ENCODE measurements around the gene GTPBP8. TPM values are rescaled to one million over a fixed set of nuclear protein-coding genes. Genes with fewer than 3 reads are reported as not detected.

The GTPBP8 gene
- total and polyA plus RNA-seq, 2 of the 8 experiments (the other 6 are each of a cell fraction or from before 2014, with no cell fraction given), result 25.8 to 27.6 TPM

DNA sequence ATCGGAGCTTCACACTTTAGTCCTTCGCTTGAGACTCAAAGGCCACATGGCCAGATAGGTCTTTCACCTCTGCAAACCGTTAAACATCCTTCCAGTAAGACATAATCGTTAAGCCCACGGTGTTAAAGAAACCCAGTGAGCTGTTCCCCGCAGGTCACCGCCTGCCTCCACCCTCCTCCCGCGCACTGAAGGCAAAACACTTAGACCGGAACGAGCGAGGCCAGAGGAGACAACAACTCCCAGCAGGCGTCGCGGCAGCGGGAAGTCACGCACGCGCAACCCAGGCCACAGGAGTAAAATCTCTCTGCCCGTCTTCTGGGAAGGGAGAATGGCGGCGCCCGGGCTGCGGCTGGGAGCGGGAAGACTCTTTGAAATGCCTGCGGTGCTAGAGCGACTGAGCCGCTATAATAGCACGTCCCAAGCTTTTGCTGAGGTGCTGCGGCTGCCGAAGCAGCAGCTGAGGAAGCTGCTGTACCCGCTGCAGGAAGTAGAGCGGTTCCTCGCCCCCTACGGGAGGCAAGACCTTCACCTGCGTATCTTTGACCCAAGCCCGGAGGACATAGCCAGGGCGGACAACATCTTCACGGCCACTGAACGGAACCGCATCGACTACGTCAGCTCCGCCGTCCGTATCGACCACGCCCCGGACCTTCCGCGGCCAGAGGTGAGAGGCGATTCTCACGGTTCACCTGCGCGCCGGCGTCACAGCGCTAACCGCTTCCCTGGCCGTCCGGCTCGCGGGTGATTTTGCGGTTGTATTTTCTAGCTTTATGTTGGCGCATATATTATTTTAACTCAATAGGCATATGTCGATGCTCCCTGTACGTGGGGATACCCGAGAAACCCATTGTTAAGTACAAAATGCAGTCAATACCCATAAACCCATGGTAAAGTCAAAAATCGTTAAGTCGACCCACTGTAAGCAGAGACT, at the start of gene GTPBP8 (continued):
- TF ChIP-seq ATF2 (IDR thresholded peaks at IDR 0.05; ENCODE audit: low read length) (0 out of 2 replicates have a peak, but pooled peaks have one; percentile 24), POU5F1 (IDR thresholded peaks at IDR 0.05; ENCODE audit: low read depth, low read length) (no peak)
